ENCODE results near the gene RPS6KL1. TPM values are rescaled to one million over a fixed set of nuclear protein-coding genes. Genes with fewer than 3 reads are reported as not detected.
A peak's percentile ranks its signal among the peaks of the same experiment; 100 is the strongest.

Gene RPS6KL1
- total RNA-seq, 2 donors from 2014 or later, result 4.6 to 6.7 TPM

DNA sequence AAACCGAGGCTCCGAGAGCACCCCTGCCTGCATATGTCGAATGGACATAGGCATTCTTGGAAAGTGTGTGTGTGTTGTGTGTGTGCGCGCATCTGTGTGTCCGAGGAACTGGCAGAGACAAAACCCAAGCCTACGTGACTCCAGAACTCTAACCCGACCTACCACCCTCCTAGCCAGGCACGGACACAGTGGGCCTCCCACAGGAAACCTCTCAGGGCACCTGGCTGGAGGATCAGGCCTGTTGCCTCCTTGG is 32.9 kb upstream of the RPS6KL1 start:
- H3K9me3 Mint-ChIP-seq, result no peaks in the 10 kb centered on the region
- H3K27ac Mint-ChIP-seq, result no peak overlapping the region
- H3K4me3 Mint-ChIP-seq, result peak overlapping the region; percentile 19 to 50
- no peak for ATAC-seq (replicated peaks in 1 of 2)
- peaks cover 14% of the 10 kb centered on the region for H3K27me3 Mint-ChIP-seq (ENCODE audit: low read depth)
- no peak for DNase-seq
- H3K4me1 Mint-ChIP-seq (ENCODE audit: low read depth), result no peaks in the 10 kb centered on the region
- no peaks in the 10 kb centered on the region for H3K36me3 Mint-ChIP-seq (ENCODE audit: insufficient read depth in 2 of 2)

DNA sequence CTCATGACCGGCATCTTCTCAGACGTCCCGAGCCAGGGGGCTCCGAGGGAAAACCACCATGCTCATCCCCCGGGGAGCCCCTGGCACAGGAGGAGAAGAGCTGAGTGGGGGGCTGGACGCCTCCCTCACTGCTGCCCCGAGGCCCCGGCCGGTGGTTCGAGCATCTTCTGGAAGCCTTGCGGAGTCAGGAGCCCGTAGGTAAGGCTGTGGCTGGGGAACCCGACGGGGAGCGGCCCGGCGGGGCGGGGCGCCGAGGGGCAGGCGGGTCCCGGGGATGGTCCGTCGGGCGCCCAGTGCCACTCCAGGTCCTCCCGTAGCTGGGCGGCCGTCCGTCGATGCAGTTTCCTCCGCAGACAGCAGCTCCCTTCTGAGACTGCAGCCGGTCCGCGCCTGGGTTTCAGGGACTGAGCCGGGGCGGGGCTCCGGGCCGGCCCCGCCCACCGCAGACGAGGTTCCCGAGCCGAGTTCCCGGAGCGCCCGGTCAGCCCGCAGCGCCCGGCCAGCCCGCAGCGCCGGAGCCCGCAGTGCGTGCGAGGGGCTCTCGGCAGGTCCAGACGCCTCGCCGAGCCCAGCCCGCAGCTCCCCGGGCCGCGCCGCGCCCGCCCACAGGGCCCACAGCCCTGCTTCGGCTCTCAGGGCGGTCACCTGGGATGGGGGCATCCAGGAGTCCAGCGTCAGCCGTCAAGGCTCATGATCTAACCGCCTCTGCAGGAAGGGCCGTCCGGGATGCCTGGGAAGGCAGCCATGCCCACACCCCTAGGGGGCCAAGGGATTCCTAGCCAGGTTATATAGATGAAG is 32.4 kb upstream of the RPS6KL1 start, which contains the start of gene PGF:
PGF (minus strand) TSS at position 369 of the 798 bp plus-strand sequence; CDS start at position 14, 355 bp downstream.
- H3K27me3 Mint-ChIP-seq (ENCODE audit: low read depth), result peaks cover 14% of the 10 kb centered on the region
- DNase-seq, result peak; percentile 38 to 39
- peak; percentile 75 to 79 for ATAC-seq (replicated peaks in 1 of 2)
- H3K27ac Mint-ChIP-seq, result no peak within 1 kb of the TSS
- no peaks in the 10 kb centered on the region for H3K9me3 Mint-ChIP-seq
- peak within 1 kb of the TSS; percentile 68 to 72 for H3K4me3 Mint-ChIP-seq
- no peaks in the 10 kb centered on the region for H3K4me1 Mint-ChIP-seq (ENCODE audit: low read depth)
- no peaks in the 10 kb centered on the region for H3K36me3 Mint-ChIP-seq (ENCODE audit: insufficient read depth in 2 of 2)

DNA sequence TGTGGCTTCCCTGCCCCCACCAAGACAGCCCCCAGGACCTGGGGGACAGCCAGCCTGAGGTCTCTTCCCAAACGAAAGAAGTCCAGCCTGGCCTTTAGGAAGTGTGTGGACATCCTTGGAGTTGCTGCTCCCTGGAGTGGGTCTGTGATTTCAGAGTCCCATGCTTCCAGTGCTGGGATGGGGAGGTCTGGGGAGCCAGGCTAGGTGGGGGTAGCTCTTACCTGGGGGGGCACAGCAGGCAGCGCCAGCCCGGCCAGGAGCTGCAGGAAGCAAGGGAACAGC is 31.8 kb upstream of the RPS6KL1 start:
- ATAC-seq (replicated peaks in 1 of 2) (no peak), DNase-seq (no peak)
- H3K36me3 Mint-ChIP-seq (ENCODE audit: insufficient read depth in 2 of 2), result no peaks in the 10 kb centered on the region
- H3K4me1 Mint-ChIP-seq (ENCODE audit: low read depth), result no peaks in the 10 kb centered on the region
- no peak overlapping the region for H3K27ac Mint-ChIP-seq
- H3K9me3 Mint-ChIP-seq, result no peaks in the 10 kb centered on the region
- peak overlapping the region; percentile 68 to 72 for H3K4me3 Mint-ChIP-seq
- H3K27me3 Mint-ChIP-seq (ENCODE audit: low read depth), result peaks cover 14% of the 10 kb centered on the region

DNA sequence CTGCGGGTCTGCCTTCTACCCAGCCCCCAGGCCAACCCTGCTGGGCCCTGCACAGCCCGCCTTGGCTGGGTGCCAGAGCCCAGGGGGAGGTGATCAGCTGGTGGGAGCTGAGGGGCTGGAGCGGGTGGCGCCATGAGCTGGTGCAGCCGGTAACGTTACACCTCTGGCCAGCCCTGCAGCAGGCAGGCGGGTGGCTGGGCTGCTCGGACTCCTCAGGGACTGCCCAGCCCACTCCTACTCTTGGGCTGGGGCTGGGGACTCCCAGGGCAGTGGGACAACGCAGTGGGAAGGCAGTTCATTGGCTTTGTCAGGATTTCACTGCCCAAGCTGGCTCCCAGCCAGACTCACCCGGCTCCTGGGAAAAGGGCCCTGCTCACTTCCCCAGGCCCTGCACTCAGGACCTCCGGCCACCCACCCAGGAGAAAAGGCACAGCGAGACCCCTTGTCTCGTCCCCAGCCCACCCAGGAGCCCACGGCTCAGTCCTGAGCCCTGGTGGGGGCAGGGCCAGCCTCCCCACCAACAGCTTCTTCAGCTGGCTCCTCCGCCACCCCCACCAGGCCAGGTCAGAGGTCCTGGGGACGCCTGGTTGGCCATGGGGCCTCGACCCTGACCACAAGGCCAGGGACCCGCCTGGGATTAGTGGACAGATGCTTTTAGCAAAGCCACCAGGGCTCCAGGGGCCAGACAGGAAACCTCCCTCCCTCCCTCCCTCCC is 31.3 kb upstream of the RPS6KL1 start:
- ATAC-seq (replicated peaks in 1 of 2) (no peak), DNase-seq (no peak)
- Mint-ChIP-seq H3K4me3 (no peak overlapping the region), H3K36me3 (ENCODE audit: insufficient read depth in 2 of 2) (no peaks in the 10 kb centered on the region), H3K27ac (no peak overlapping the region), H3K9me3 (no peaks in the 10 kb centered on the region), H3K27me3 (ENCODE audit: low read depth) (peaks cover 14% of the 10 kb centered on the region), H3K4me1 (ENCODE audit: low read depth) (no peaks in the 10 kb centered on the region)

DNA sequence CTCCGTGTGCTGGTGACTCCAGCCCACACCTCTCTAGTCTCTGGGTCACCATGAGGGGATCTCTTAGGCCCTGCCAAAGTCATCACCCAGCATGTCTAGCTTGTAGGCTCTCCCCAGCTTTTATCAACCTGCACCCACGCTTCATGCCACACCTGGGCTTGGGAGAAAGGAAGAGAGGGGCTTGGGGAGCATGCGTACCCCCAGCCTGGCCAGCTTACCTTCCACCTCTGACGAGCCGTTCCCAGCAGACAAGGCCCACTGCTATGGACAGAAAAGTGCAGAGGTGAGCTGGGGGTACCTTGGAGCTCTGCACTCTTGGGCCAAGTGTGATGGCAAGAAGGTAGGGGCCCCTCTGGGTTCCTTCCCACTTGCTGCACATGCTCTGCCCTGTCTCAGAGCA is 30.6 kb upstream of the RPS6KL1 start:
- Mint-ChIP-seq H3K4me3 (no peak overlapping the region), H3K36me3 (ENCODE audit: insufficient read depth in 2 of 2) (no peaks in the 10 kb centered on the region), H3K4me1 (ENCODE audit: low read depth) (no peaks in the 10 kb centered on the region), H3K9me3 (no peaks in the 10 kb centered on the region), H3K27me3 (ENCODE audit: low read depth) (peaks cover 14% of the 10 kb centered on the region), H3K27ac (no peak overlapping the region)
- no peak for DNase-seq
- no peak for ATAC-seq (replicated peaks in 1 of 2)

DNA sequence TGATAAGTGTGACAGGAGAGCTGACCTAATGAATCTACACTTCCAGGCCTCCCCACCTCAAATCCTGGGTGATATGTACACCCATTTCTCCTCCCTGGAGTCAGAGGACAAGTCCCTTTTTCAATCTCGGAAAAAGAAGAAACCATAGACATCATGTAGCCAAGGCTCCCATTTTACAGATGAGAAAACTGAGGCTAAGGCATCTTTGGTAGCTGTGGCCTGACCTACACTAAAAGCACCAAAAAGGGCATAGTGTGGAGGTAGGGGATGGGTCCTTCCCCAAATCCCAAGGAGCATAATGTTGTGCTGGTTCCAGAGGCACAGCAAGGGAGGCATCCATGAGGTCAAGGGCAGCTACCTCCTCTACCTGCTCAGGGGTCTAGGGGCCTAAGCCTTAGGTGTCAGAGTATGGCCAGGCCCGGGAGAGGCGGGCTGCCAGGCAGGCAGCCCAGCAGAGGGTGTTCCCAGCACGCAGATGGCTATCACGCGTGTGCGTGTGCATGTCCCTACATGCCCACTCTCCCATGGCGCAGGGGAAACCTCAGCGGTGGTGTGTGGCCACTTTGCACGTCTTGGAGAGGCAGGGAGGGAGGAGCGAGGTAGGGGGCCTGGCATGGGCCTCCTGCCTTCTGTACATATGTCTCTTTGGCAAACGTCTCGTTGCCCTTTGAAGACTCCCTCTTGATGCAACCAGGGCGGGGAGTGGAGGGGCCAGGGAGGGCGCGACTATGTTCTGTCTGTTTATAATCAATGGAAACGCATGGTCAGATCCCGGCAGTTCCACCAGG is 29.8 kb upstream of the RPS6KL1 start:
- H3K9me3 Mint-ChIP-seq, result no peaks in the 10 kb centered on the region
- no peak for ATAC-seq (replicated peaks in 1 of 2)
- H3K36me3 Mint-ChIP-seq (ENCODE audit: insufficient read depth in 2 of 2), result no peaks in the 10 kb centered on the region

DNA sequence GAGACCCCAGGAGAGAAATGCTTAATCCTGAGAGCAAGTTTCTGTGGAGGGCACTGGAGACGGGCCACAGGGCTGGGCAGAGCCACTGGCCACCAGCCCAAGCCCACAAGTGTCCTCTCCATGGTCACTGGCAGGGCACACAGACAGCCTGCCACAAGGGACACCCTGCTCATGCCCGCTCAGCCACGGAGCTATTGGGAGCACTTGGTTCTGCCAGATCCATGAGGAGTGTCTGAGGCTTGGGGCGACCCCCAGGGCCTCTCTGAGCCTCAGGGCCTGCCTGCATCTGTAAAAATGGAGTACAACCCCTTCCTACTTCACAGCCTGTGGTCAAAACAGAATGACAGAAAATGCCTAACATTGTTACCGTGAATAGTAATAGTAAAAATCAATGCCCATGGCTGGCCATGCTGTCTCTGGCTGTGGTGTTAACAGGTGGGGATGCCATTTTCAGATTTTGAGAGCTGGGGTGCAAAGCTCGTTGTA is 29.2 kb upstream of the RPS6KL1 start:
- no peaks in the 10 kb centered on the region for H3K9me3 Mint-ChIP-seq
- peaks cover 14% of the 10 kb centered on the region for H3K27me3 Mint-ChIP-seq (ENCODE audit: low read depth)
- ATAC-seq (replicated peaks in 1 of 2), result no peak
- H3K4me1 Mint-ChIP-seq (ENCODE audit: low read depth), result no peaks in the 10 kb centered on the region
- no peak overlapping the region for H3K27ac Mint-ChIP-seq
- H3K4me3 Mint-ChIP-seq, result no peak overlapping the region
- no peak for DNase-seq
- no peaks in the 10 kb centered on the region for H3K36me3 Mint-ChIP-seq (ENCODE audit: insufficient read depth in 2 of 2)

More for the DNA sequence above, 29.8 kb upstream of the RPS6KL1 start:
- Mint-ChIP-seq H3K27me3 (ENCODE audit: low read depth) (peaks cover 14% of the 10 kb centered on the region), H3K4me1 (ENCODE audit: low read depth) (no peaks in the 10 kb centered on the region), H3K27ac (no peak overlapping the region), H3K4me3 (no peak overlapping the region)
- no peak for DNase-seq

DNA sequence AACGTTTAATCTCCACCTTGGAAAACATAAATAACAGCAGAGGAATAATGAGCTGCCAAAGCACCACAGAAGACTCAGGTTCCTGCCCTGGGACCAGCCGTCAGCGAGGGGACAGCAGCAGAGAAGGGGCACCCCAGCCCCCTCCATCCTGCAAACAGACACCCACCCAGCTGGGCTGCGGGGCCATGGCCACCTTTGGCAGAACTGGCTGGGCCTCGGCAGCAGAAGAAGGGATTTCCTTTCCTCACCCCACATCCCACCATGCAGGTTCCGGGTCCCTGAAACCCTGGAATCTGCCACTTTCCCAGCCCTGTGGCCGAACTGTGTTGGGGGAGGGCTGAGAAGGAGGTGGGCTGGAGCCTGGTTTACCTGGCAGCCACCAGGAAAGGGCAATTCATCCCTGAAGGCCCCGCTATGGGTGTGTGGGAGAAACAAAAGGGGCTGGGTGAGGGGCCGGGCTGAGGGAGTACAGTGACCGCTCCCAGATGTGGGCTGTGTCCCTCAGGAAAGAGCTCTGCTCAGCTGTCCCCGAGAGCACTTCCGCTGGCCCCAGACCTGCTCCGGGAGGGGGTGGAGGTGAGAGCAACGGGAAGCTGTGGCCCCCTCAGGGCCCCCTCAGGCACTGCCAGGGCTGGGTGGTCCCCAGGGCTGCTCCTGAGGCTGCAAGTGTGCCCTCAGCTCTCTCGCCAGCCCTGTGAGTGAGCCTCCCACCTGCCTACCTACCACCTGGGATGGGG is 28.6 kb upstream of the RPS6KL1 start:
- no peak for DNase-seq
- H3K27me3 Mint-ChIP-seq (ENCODE audit: low read depth), result peaks cover 12% of the 10 kb centered on the region
- no peaks in the 10 kb centered on the region for H3K36me3 Mint-ChIP-seq (ENCODE audit: insufficient read depth in 2 of 2)
- no peaks in the 10 kb centered on the region for H3K9me3 Mint-ChIP-seq
- H3K4me3 Mint-ChIP-seq, result no peak overlapping the region
- H3K27ac Mint-ChIP-seq, result no peak overlapping the region
- ATAC-seq (replicated peaks in 1 of 2), result no peak
- peaks cover 2% of the 10 kb centered on the region for H3K4me1 Mint-ChIP-seq (ENCODE audit: low read depth)

DNA sequence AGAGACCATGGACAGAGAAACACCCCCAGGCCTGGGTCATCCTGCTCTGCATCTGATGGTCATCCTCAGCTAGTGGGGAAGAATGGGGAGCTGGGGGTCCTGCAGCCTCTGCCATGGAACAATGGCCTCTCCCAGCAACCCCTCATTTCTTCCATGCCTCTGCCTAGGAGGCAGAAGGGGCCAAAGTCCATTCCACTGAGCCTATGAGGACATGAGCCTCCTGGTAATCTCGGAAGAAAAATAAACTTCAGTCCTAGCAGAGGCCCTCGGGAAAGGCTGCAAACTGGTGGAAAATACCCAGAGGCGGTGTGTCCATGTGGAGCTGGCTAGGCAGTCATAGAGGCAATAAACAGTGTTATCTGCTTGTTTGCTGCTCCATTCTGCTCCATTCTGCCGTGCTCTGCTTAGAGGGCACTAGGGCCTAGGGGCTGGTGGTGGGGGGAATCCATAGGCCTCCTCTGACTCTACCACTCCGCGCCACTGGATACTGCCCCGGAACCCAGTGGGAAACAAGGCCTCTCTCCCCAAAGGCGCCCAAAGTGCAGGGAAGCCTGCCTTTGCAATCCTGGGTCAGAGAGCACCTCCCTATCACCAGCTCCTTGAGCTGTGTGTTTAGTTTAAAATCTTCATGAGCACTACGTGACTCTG is 27.9 kb upstream of the RPS6KL1 start:
- Mint-ChIP-seq H3K27ac (no peak overlapping the region), H3K4me3 (no peak overlapping the region), H3K9me3 (no peaks in the 10 kb centered on the region), H3K4me1 (ENCODE audit: low read depth) (peaks cover 9% of the 10 kb centered on the region), H3K36me3 (ENCODE audit: insufficient read depth in 2 of 2) (no peaks in the 10 kb centered on the region), H3K27me3 (ENCODE audit: low read depth) (peaks cover 6% of the 10 kb centered on the region)
- ATAC-seq (replicated peaks in 1 of 2) (no peak), DNase-seq (no peak)

DNA sequence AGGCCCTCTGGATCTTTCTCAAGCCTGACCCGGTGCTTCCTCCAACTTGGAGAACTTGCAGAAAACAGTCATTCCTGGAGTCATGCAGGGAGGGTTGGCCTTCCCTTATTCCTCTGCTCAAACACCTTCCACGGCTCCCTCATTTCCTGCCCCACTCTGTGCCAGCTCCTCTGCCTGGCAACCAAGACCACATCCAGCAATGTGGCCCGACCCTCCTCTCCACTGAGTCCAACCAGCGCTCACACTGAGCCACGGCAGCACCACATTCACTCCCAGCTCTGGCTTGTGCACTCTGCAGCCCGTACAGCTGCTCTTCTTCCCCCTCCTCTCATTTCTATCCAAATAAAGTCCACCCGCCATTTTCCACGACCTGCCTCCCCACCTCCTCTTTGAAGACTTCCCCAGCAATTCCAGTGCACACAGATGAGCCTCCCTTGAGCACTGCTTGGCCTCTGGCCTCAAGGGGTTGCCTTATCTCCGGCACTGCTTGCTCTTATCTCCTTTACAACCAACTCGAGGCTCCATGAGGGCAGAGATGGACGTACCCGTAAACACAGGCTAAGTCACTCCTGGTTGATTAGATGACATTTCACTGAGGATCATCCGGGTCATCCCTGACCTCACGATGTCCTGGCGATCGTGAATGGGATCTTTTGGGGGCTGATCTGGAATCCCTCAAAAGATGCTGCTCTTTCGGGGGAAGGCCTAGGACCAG is 27.0 kb upstream of the RPS6KL1 start:
- ATAC-seq (replicated peaks in 1 of 2), result no peak
- Mint-ChIP-seq H3K9me3 (no peaks in the 10 kb centered on the region), H3K4me3 (no peak overlapping the region)

DNA sequence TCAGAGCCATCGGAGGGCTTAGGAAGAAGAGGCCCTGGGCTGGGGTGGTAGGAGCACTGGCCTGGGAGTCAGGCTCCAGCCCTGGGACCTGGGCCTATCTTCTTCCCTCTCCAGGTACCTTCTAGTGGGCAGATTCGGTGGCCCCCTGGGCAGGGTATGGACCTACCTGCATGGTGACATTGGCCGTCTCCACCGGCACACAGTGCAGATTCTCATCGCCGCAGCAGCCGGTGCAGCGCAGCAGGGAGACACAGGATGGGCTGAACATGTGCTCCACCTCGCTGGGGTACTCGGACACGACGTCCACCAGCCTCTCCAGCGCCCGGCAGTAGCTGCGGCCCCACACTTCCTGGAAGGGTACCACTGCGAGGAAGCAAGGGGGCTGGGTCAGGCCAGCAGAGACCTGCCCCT is 26.1 kb upstream of the RPS6KL1 start:
- H3K4me3 Mint-ChIP-seq, result no peak overlapping the region
- ATAC-seq (replicated peaks in 1 of 2) (no peak), DNase-seq (no peak)
- no peak overlapping the region for H3K27ac Mint-ChIP-seq
- H3K27me3 Mint-ChIP-seq (ENCODE audit: low read depth), result peaks cover 6% of the 10 kb centered on the region
- H3K9me3 Mint-ChIP-seq, result no peaks in the 10 kb centered on the region
- H3K36me3 Mint-ChIP-seq (ENCODE audit: insufficient read depth in 2 of 2), result no peaks in the 10 kb centered on the region
- H3K4me1 Mint-ChIP-seq (ENCODE audit: low read depth), result peaks cover 9% of the 10 kb centered on the region

More for the DNA sequence above, 27.0 kb upstream of the RPS6KL1 start:
- Mint-ChIP-seq H3K4me1 (ENCODE audit: low read depth) (peaks cover 9% of the 10 kb centered on the region), H3K36me3 (ENCODE audit: insufficient read depth in 2 of 2) (no peaks in the 10 kb centered on the region), H3K27ac (no peak overlapping the region), H3K27me3 (ENCODE audit: low read depth) (peaks cover 6% of the 10 kb centered on the region)
- no peak for DNase-seq

All from activated T-cell treated with anti-CD3 and anti-CD28 coated beads, Interleukin-2, amount 50 U/mL, for 72 hours (primary cell).